HCT116 (cell line): Measurements from ENCODE around the gene KSR1. TPM values are rescaled to one million over a fixed set of nuclear protein-coding genes. Genes with fewer than 3 reads are reported as not detected.
"Not testable (repeated sequence)": the region's sequence is repeated elsewhere in the genome, so short reads cannot be mapped to it uniquely, and the experiment has no call there.

Experiments used
- ATAC-seq: fragments of 200-7000 bp; cut with Tn5 transposase; 2 replicates; pipeline ENCODE4 v1.9.1; 2020; ENCODE audit warnings: mild to moderate bottlenecking, moderate library complexity
- BruUV-seq: library from RNA; stranded (reverse); fragments of 400-500 nt; replicated peaks from 2 replicates; lab custom pipeline; 2021; lab: Mats Ljungman, UMichigan
- CTCF ChIA-PET: fragments of 300-600 bp; sonication (Branson Sonifier 250); formaldehyde crosslinking; loops from one replicate; lab custom pipeline; 2021; ENCODE audit warnings: antibody characterized with exemption; lab: Charles Lee
- POLR2A ChIA-PET: fragments of 300-600, 350-600 bp; sonication (Branson Sonifier 250); formaldehyde crosslinking; loops from one replicate; lab custom pipeline; 2021; ENCODE audit warnings: antibody characterized with exemption; lab: Charles Lee
- RAD21 ChIA-PET, 2 experiments: fragments of 300-600 bp; sonication (Branson Sonifier 250); formaldehyde crosslinking; loops; one replicate each; lab custom pipeline; 2023; ENCODE audit warnings: low total read pairs in 2 of 2; ENCODE audit not compliant: uncharacterized antibody in 2 of 2, unreplicated experiment in 2 of 2, low non-redundant PET in 1 of 2; lab: Charles Lee
- DNase-seq: peaks from one replicate; pipeline ENCODE4 v3.0.0-alpha.2; 2010; ENCODE audit warnings: low read depth, low spot score
- H2AFZ ChIP-seq: fragments of 200-600 bp; shearing (Covaris generic), sonication (generic); 2 replicates; pipeline ENCODE4 v1.6.1; 2017; ENCODE audit warnings: low read depth, mixed run types, mixed read lengths, antibody characterized with exemption, low read length; ENCODE audit not compliant: poor library complexity, severe bottlenecking
- H3K27ac ChIP-seq: 2 replicates; pipeline ENCODE4 v1.5.1; 2012; ENCODE audit warnings: low read depth, low read length
- H3K27me3 ChIP-seq: fragments of 200-600 bp; sonication (generic); 2 replicates; pipeline ENCODE4 v1.6.1; 2016; ENCODE audit warnings: mixed run types, low read length, mixed read lengths; ENCODE audit not compliant: insufficient read depth
- H3K36me3 ChIP-seq, 2 experiments: fragments of 200-500 bp in 1 of 2; fragments of 200-600 bp in 1 of 2; sonication (Bioruptor generic) in 1 of 2; sonication (generic) in 1 of 2; 2 replicates each; pipeline versions ENCODE4 v1.5.1 to v1.6.1; 2014 to 2016; ENCODE audit warnings: low read length in 2 of 2, inconsistent platforms in 1 of 2, mixed read lengths in 1 of 2, mixed run types in 1 of 2; ENCODE audit not compliant: insufficient read depth in 2 of 2, control insufficient read depth in 1 of 2
- H3K4me1 ChIP-seq, 2 experiments: fragments of 200-600 bp in 1 of 2; sonication (generic) in 1 of 2; 2 replicates each; pipeline versions ENCODE4 v1.5.1 to v1.6.1; 2012 to 2017; ENCODE audit warnings: low read length in 2 of 2, inconsistent platforms in 1 of 2, mild to moderate bottlenecking in 1 of 2, mixed read lengths in 1 of 2, mixed run types in 1 of 2, moderate library complexity in 1 of 2; ENCODE audit not compliant: insufficient read depth in 2 of 2, control insufficient read depth in 1 of 2
- H3K4me2 ChIP-seq: fragments of 200-600 bp; sonication (generic); 2 replicates; pipeline ENCODE4 v1.6.1; 2017; ENCODE audit warnings: mixed run types, low read length, mixed read lengths
- H3K4me3 ChIP-seq, 2 experiments: fragments of 200-600 bp in 1 of 2; sonication (generic) in 1 of 2; replicated peaks in 1 of 2; 2 replicates each; pipeline ENCODE4 v1.5.1; 2011 to 2016; ENCODE audit warnings: low read length in 2 of 2, control low read depth in 1 of 2, low read depth in 1 of 2, mild to moderate bottlenecking in 1 of 2, mixed read lengths in 1 of 2, mixed run types in 1 of 2
- H3K79me2 ChIP-seq: fragments of 200-600 bp; sonication (generic); 2 replicates; pipeline ENCODE4 v1.6.1; 2017; ENCODE audit warnings: mild to moderate bottlenecking, mixed run types, low read length, moderate library complexity, mixed read lengths; ENCODE audit not compliant: insufficient read depth
- H3K9ac ChIP-seq: fragments of 200-600 bp; sonication (generic); 2 replicates; pipeline ENCODE4 v1.6.1; 2016; ENCODE audit warnings: low read length, mixed read lengths
- H3K9me2 ChIP-seq: fragments of 200-600 bp; sonication (generic), shearing (Covaris generic); 2 replicates; pipeline ENCODE4 v1.6.1; 2017; ENCODE audit warnings: mixed run types, mild to moderate bottlenecking, moderate library complexity; ENCODE audit not compliant: insufficient read depth
- H3K9me3 ChIP-seq, 2 experiments: fragments of 200-500 bp in 1 of 2; fragments of 200-600 bp in 1 of 2; sonication (Bioruptor generic) in 1 of 2; sonication (generic) in 1 of 2; 2 replicates each; pipeline ENCODE4 v1.6.1; 2014 to 2017; ENCODE audit warnings: low read length in 2 of 2, mixed read lengths in 2 of 2, inconsistent platforms in 1 of 2, low read depth in 1 of 2, mild to moderate bottlenecking in 1 of 2, mixed run types in 1 of 2, moderate library complexity in 1 of 2; ENCODE audit not compliant: control insufficient read depth in 1 of 2, insufficient read depth in 1 of 2
- H4K20me1 ChIP-seq: fragments of 200-600 bp; sonication (generic), shearing (Covaris generic); 2 replicates; pipeline ENCODE4 v1.6.1; 2017; ENCODE audit warnings: mixed run types, mild to moderate bottlenecking, moderate library complexity; ENCODE audit not compliant: insufficient read depth
- CBX3 ChIP-seq: IDR thresholded peaks from 2 replicates; pipeline ENCODE4 v1.6.1; 2012; ENCODE audit warnings: low read depth
- CEBPB ChIP-seq: IDR thresholded peaks from 2 replicates; pipeline ENCODE4 v1.6.1; 2012; ENCODE audit warnings: low read depth
- EGR1 ChIP-seq: IDR thresholded peaks from 2 replicates; pipeline ENCODE4 v1.6.1; 2012; ENCODE audit warnings: low read depth
- EZH2 ChIP-seq: fragments of 200-600 bp; sonication (generic); IDR thresholded peaks from 2 replicates; pipeline ENCODE4 v1.6.1; 2017; ENCODE audit warnings: antibody characterized with exemption, mixed run types
- FOSL1 ChIP-seq: IDR thresholded peaks from 2 replicates; pipeline ENCODE4 v1.6.1; 2012; ENCODE audit warnings: low read depth
- JUND ChIP-seq: IDR thresholded peaks from 2 replicates; pipeline ENCODE4 v1.6.1; 2012
- MAX ChIP-seq: IDR thresholded peaks from 2 replicates; pipeline ENCODE4 v1.6.1; 2012
- POLR2AphosphoS5 ChIP-seq: IDR thresholded peaks from 2 replicates; pipeline ENCODE4 v1.6.1; 2011; ENCODE audit warnings: mild to moderate bottlenecking, low read depth, low read length, moderate library complexity
- RAD21 ChIP-seq: IDR thresholded peaks from 2 replicates; pipeline ENCODE4 v1.6.1; 2012; ENCODE audit warnings: low read depth, mild to moderate bottlenecking
- REST ChIP-seq: IDR thresholded peaks from 2 replicates; pipeline ENCODE4 v1.6.1; 2012; ENCODE audit warnings: low read depth
- SP1 ChIP-seq: IDR thresholded peaks from 2 replicates; pipeline ENCODE4 v1.6.1; 2012; ENCODE audit warnings: low read depth
- YY1 ChIP-seq: IDR thresholded peaks from 2 replicates; pipeline ENCODE4 v1.6.1; 2011; ENCODE audit warnings: low read length, low read depth, moderate library complexity, mild to moderate bottlenecking; ENCODE audit not compliant: insufficient replicate concordance; ENCODE audit errors: extremely low read depth
- ZBTB33 ChIP-seq: IDR thresholded peaks from 2 replicates; pipeline ENCODE4 v1.6.1; 2011; ENCODE audit warnings: mild to moderate bottlenecking, low read length, moderate library complexity; ENCODE audit not compliant: insufficient replicate concordance; ENCODE audit errors: extremely low read depth
- ZNF274 ChIP-seq: fragments of 200-500 bp; sonication (Bioruptor generic); IDR thresholded peaks from 2 replicates; pipeline ENCODE4 v1.6.1; 2014; ENCODE audit warnings: mild to moderate bottlenecking, low read depth, low read length, inconsistent platforms
- intact Hi-C: fragments of 100-400 bp; cut with micrococcal nuclease; formaldehyde crosslinking; loops from 2 replicates; pipeline ENCODE4 v1.10.0; 2022
- total RNA-seq: library from RNA; stranded (reverse); gene quantifications from one replicate; pipeline ENCODE4 v1.2.1, GENCODE V29; 2021; ENCODE audit not compliant: unreplicated experiment

Gene KSR1
- total RNA-seq, 1 experiment from 2014 or later = 16.5 TPM

GRCh38 chr17:27665549-27665948 is 209.3 kb downstream of the KSR1 start:
- H3K4me3 ChIP-seq = no peak overlapping the region
- ATAC-seq (no peak), DNase-seq (no peak)
- H2AFZ ChIP-seq = no peak overlapping the region
- BruUV-seq = no TSS peak
- H3K79me2 ChIP-seq = no peaks in the 10 kb centered on the region
- no peaks in the 10 kb centered on the region for H3K36me3 ChIP-seq
- intact Hi-C loops = no loop called here
- H3K9ac ChIP-seq = no peak overlapping the region
- H3K27me3 ChIP-seq = no peaks in the 10 kb centered on the region
- H4K20me1 ChIP-seq = no peaks in the 10 kb centered on the region
- H3K4me2 ChIP-seq = no peak overlapping the region
- TF ChIP-seq POLR2AphosphoS5 = no peak
- TF ChIP-seq MAX = no peak
- TF ChIP-seq EGR1 = no peak
- no peak for TF ChIP-seq RAD21
- no peak for TF ChIP-seq EZH2
- no peak for TF ChIP-seq CEBPB
- TF ChIP-seq YY1 = no peak
- TF ChIP-seq FOSL1 = no peak
- TF ChIP-seq CBX3 = no peak
- no peak for TF ChIP-seq REST
- no peak for TF ChIP-seq ZBTB33
- TF ChIP-seq SP1 = no peak
- no peak for TF ChIP-seq JUND
- TF ChIP-seq ZNF274 = no peak
- H3K27ac ChIP-seq = no peak overlapping the region
- ChIA-PET POLR2A (no interaction called here), RAD21 (no interaction called here), CTCF (no interaction called here)
- no peaks in the 10 kb centered on the region for H3K4me1 ChIP-seq
- H3K9me2 ChIP-seq = no peaks in the 10 kb centered on the region
- H3K9me3 ChIP-seq = no peaks in the 10 kb centered on the region

GRCh38 chr17:27666270-27666669 is 210.0 kb downstream of the KSR1 start:
- H3K4me3 ChIP-seq, POLR2A ChIA-PET, H3K27ac ChIP-seq, H3K9ac ChIP-seq, H3K79me2 ChIP-seq, H3K4me2 ChIP-seq, H3K27me3 ChIP-seq, BruUV-seq, DNase-seq, H4K20me1 ChIP-seq, ATAC-seq, intact Hi-C loops, H3K36me3 ChIP-seq, H3K9me3 ChIP-seq, H2AFZ ChIP-seq, H3K9me2 ChIP-seq, H3K4me1 ChIP-seq, RAD21 ChIA-PET: not testable (repeated sequence)
- CTCF ChIA-PET = interaction anchor here (1.0 kb wide), 1 partner anchor 11 kb away, joined by 4 read pairs; no protein-coding TSS in a partner anchor
